ENCODE data around the gene ARHGAP42. TPM values are rescaled to one million over a fixed set of nuclear protein-coding genes. Genes with fewer than 3 reads are reported as not detected.

ARHGAP42 gene
- total RNA-seq, 2 experiments from 2014 or later: not detected

- Mint-ChIP-seq H3K9me3 (no peaks in the 10 kb centered on the region), H3K36me3 (no peaks in the 10 kb centered on the region), H3K27ac (no peak overlapping the region), H3K4me3 (no peak overlapping the region), H3K4me1 (no peaks in the 10 kb centered on the region), H3K27me3 (no peaks in the 10 kb centered on the region)
- ATAC-seq (ENCODE audit: low read depth): no peak
- POLR2A ChIA-PET: no interaction called here
- no peak for DNase-seq
Observed at GRCh38 chr11:100978442-100978841, 291.4 kb downstream of the ARHGAP42 start.

GRCh38 chr11:100978939-100979338 lies 291.9 kb downstream of the ARHGAP42 start:
- Mint-ChIP-seq H3K9me3 (no peaks in the 10 kb centered on the region), H3K4me3 (no peak overlapping the region), H3K27me3 (no peaks in the 10 kb centered on the region), H3K36me3 (no peaks in the 10 kb centered on the region), H3K4me1 (no peaks in the 10 kb centered on the region), H3K27ac (no peak overlapping the region)
- POLR2A ChIA-PET: no interaction called here
- DNase-seq (no peak), ATAC-seq (ENCODE audit: low read depth) (no peak)

- Mint-ChIP-seq H3K4me1 (no peaks in the 10 kb centered on the region), H3K36me3 (no peaks in the 10 kb centered on the region), H3K4me3 (no peak overlapping the region), H3K9me3 (no peaks in the 10 kb centered on the region), H3K27ac (no peak overlapping the region), H3K27me3 (no peaks in the 10 kb centered on the region)
- DNase-seq: no peak
- POLR2A ChIA-PET: no interaction called here
- no peak for ATAC-seq (ENCODE audit: low read depth)
Observed at GRCh38 chr11:100980156-100980555, 293.1 kb downstream of the ARHGAP42 start.

GRCh38 chr11:100981196-100981824 lies 294.2 kb downstream of the ARHGAP42 start:
- no peaks in the 10 kb centered on the region for H3K36me3 Mint-ChIP-seq
- ATAC-seq (ENCODE audit: low read depth) (no peak), DNase-seq (no peak)
- no peak overlapping the region for H3K27ac Mint-ChIP-seq
- POLR2A ChIA-PET: no interaction called here
- no peaks in the 10 kb centered on the region for H3K9me3 Mint-ChIP-seq
- no peaks in the 10 kb centered on the region for H3K4me1 Mint-ChIP-seq
- no peaks in the 10 kb centered on the region for H3K27me3 Mint-ChIP-seq
- H3K4me3 Mint-ChIP-seq: no peak overlapping the region

GRCh38 chr11:100984668-100985067 lies 297.6 kb downstream of the ARHGAP42 start:
- no peaks in the 10 kb centered on the region for H3K36me3 Mint-ChIP-seq

GRCh38 chr11:100990931-100991330 lies 303.8 kb downstream of the ARHGAP42 start:
- POLR2A ChIA-PET: no interaction called here
- Mint-ChIP-seq H3K36me3 (no peaks in the 10 kb centered on the region), H3K27me3 (no peaks in the 10 kb centered on the region), H3K4me1 (no peaks in the 10 kb centered on the region), H3K4me3 (no peak overlapping the region), H3K27ac (no peak overlapping the region), H3K9me3 (no peaks in the 10 kb centered on the region)
- no peak for DNase-seq
- no peak for ATAC-seq (ENCODE audit: low read depth)

More at GRCh38 chr11:100984668-100985067, 297.6 kb downstream of the ARHGAP42 start:
- H3K4me3 Mint-ChIP-seq: no peak overlapping the region
- no peak for DNase-seq
- H3K4me1 Mint-ChIP-seq: no peaks in the 10 kb centered on the region
- no peaks in the 10 kb centered on the region for H3K27me3 Mint-ChIP-seq
- no peak overlapping the region for H3K27ac Mint-ChIP-seq
- no peaks in the 10 kb centered on the region for H3K9me3 Mint-ChIP-seq
- ATAC-seq (ENCODE audit: low read depth): no peak
- POLR2A ChIA-PET: no interaction called here

GRCh38 chr11:100991541-100991940 lies 304.5 kb downstream of the ARHGAP42 start:
- ATAC-seq (ENCODE audit: low read depth) (no peak), DNase-seq (no peak)
- no peak overlapping the region for H3K4me3 Mint-ChIP-seq
- no peaks in the 10 kb centered on the region for H3K36me3 Mint-ChIP-seq
- no peaks in the 10 kb centered on the region for H3K4me1 Mint-ChIP-seq
- H3K27me3 Mint-ChIP-seq: no peaks in the 10 kb centered on the region
- H3K27ac Mint-ChIP-seq: no peak overlapping the region
- POLR2A ChIA-PET: no interaction called here
- H3K9me3 Mint-ChIP-seq: no peaks in the 10 kb centered on the region

GRCh38 chr11:100994966-100995365 lies 307.9 kb downstream of the ARHGAP42 start:
- no peak for ATAC-seq (ENCODE audit: low read depth)
- Mint-ChIP-seq H3K9me3 (no peaks in the 10 kb centered on the region), H3K4me3 (no peak overlapping the region), H3K27me3 (no peaks in the 10 kb centered on the region), H3K4me1 (no peaks in the 10 kb centered on the region), H3K36me3 (no peaks in the 10 kb centered on the region), H3K27ac (no peak overlapping the region)
- no peak for DNase-seq
- POLR2A ChIA-PET: no interaction called here

- POLR2A ChIA-PET: no interaction called here
Observed at GRCh38 chr11:100999756-101000155, 312.7 kb downstream of the ARHGAP42 start.

GRCh38 chr11:101003468-101003867 lies 316.4 kb downstream of the ARHGAP42 start:
- DNase-seq (no peak), ATAC-seq (ENCODE audit: low read depth) (no peak)
- Mint-ChIP-seq H3K36me3 (no peaks in the 10 kb centered on the region), H3K27ac (no peak overlapping the region), H3K27me3 (no peaks in the 10 kb centered on the region), H3K9me3 (no peaks in the 10 kb centered on the region), H3K4me1 (no peaks in the 10 kb centered on the region), H3K4me3 (no peak overlapping the region)
- POLR2A ChIA-PET: no interaction called here

More at GRCh38 chr11:100999756-101000155, 312.7 kb downstream of the ARHGAP42 start:
- DNase-seq: no peak
- Mint-ChIP-seq H3K4me1 (no peaks in the 10 kb centered on the region), H3K27me3 (no peaks in the 10 kb centered on the region), H3K9me3 (no peaks in the 10 kb centered on the region), H3K36me3 (no peaks in the 10 kb centered on the region), H3K4me3 (no peak overlapping the region), H3K27ac (no peak overlapping the region)
- ATAC-seq (ENCODE audit: low read depth): no peak

- H3K4me1 Mint-ChIP-seq: no peaks in the 10 kb centered on the region
- no peak for ATAC-seq (ENCODE audit: low read depth)
- no peak overlapping the region for H3K27ac Mint-ChIP-seq
- H3K36me3 Mint-ChIP-seq: no peaks in the 10 kb centered on the region
- no peaks in the 10 kb centered on the region for H3K9me3 Mint-ChIP-seq
- H3K4me3 Mint-ChIP-seq: no peak overlapping the region
- POLR2A ChIA-PET: no interaction called here
- H3K27me3 Mint-ChIP-seq: no peaks in the 10 kb centered on the region
- no peak for DNase-seq
Observed at GRCh38 chr11:101008961-101009689, 322.0 kb downstream of the ARHGAP42 start.

- H3K9me3 Mint-ChIP-seq: no peaks in the 10 kb centered on the region
- H3K4me1 Mint-ChIP-seq: no peaks in the 10 kb centered on the region
- no peak overlapping the region for H3K27ac Mint-ChIP-seq
- POLR2A ChIA-PET: no interaction called here
- DNase-seq (no peak), ATAC-seq (ENCODE audit: low read depth) (no peak)
- H3K36me3 Mint-ChIP-seq: no peaks in the 10 kb centered on the region
- H3K27me3 Mint-ChIP-seq: no peaks in the 10 kb centered on the region
- H3K4me3 Mint-ChIP-seq: no peak overlapping the region
Observed at GRCh38 chr11:101009690-101010055, 322.6 kb downstream of the ARHGAP42 start.

- ATAC-seq (ENCODE audit: low read depth) (no peak), DNase-seq (no peak)
- POLR2A ChIA-PET: no interaction called here
- Mint-ChIP-seq H3K36me3 (no peaks in the 10 kb centered on the region), H3K4me1 (no peaks in the 10 kb centered on the region), H3K9me3 (no peaks in the 10 kb centered on the region), H3K27ac (no peak overlapping the region), H3K27me3 (no peaks in the 10 kb centered on the region), H3K4me3 (no peak overlapping the region)
Observed at GRCh38 chr11:101010899-101011298, 323.8 kb downstream of the ARHGAP42 start.

- POLR2A ChIA-PET: no interaction called here
- Mint-ChIP-seq H3K4me1 (no peaks in the 10 kb centered on the region), H3K9me3 (no peaks in the 10 kb centered on the region), H3K4me3 (no peak overlapping the region), H3K27ac (no peak overlapping the region), H3K27me3 (no peaks in the 10 kb centered on the region), H3K36me3 (no peaks in the 10 kb centered on the region)
- DNase-seq (no peak), ATAC-seq (ENCODE audit: low read depth) (no peak)
Observed at GRCh38 chr11:101011881-101012280, 324.8 kb downstream of the ARHGAP42 start.
